ENCODE data around the gene PSEN2. TPM values are rescaled to one million over a fixed set of nuclear protein-coding genes. Genes with fewer than 3 reads are reported as not detected.

PSEN2 gene
- total RNA-seq, 4 donors from 2014 or later = 25.5 to 34.3 (median 30.2) TPM

GRCh38 chr1:226938903-226939437 lies 68.6 kb downstream of the PSEN2 start:
- TF ChIP-seq CTCF (IDR thresholded peaks at IDR 0.05) = no peak
- no peak for ATAC-seq (ENCODE audit: low FRiP score)
- DNase-seq (ENCODE audit: low spot score) = no peak

GRCh38 chr1:226939438-226940028 lies 69.1 kb downstream of the PSEN2 start:
- peak; percentile 28 for ATAC-seq (ENCODE audit: low FRiP score)
- TF ChIP-seq CTCF (IDR thresholded peaks at IDR 0.05) = no peak
- peak; percentile 31 for DNase-seq (ENCODE audit: low spot score)

- peak; percentile 90 for DNase-seq (ENCODE audit: low spot score)
- no peak for TF ChIP-seq CTCF (IDR thresholded peaks at IDR 0.05)
- ATAC-seq (ENCODE audit: low FRiP score) = peak; percentile 99
Observed at GRCh38 chr1:226940029-226940805, 69.8 kb downstream of the PSEN2 start, which contains the start of gene COQ8A. Gene COQ8A (plus strand): TSS chr1:226940294. CDS start chr1:226961386, 21,092 bp downstream.

- DNase-seq (ENCODE audit: low spot score) (no peak), ATAC-seq (ENCODE audit: low FRiP score) (no peak)
- TF ChIP-seq CTCF (IDR thresholded peaks at IDR 0.05) = no peak
Observed at GRCh38 chr1:226940806-226941067, 70.3 kb downstream of the PSEN2 start.

GRCh38 chr1:226942392-226942791 lies 72.0 kb downstream of the PSEN2 start:
- no peak for TF ChIP-seq CTCF (IDR thresholded peaks at IDR 0.05)
- DNase-seq (ENCODE audit: low spot score) = no peak
- ATAC-seq (ENCODE audit: low FRiP score) = no peak

GRCh38 chr1:226943156-226943555 lies 72.7 kb downstream of the PSEN2 start:
- ATAC-seq (ENCODE audit: low FRiP score) (no peak), DNase-seq (ENCODE audit: low spot score) (no peak)
- TF ChIP-seq CTCF (IDR thresholded peaks at IDR 0.05) = no peak

GRCh38 chr1:226943927-226944326 lies 73.5 kb downstream of the PSEN2 start:
- ATAC-seq (ENCODE audit: low FRiP score) = no peak
- no peak for TF ChIP-seq CTCF (IDR thresholded peaks at IDR 0.05)
- DNase-seq (ENCODE audit: low spot score) = no peak
